Uterus (tissue), 4 donors: ENCODE results near the gene SMIM41. TPM values are rescaled to one million over a fixed set of nuclear protein-coding genes. Genes with fewer than 3 reads are reported as not detected.

Experiments used
- DNase-seq, 2 donors: peaks; one replicate each; pipeline ENCODE4 v3.0.0-alpha.2; 2019 to 2020
- H3K27ac ChIP-seq, 2 donors: fragments of 200-600 bp; sonication (generic); 1 replicate in 1 of 2; 2 replicates in 1 of 2; pipeline ENCODE4 v1.5.1; 2016 to 2018
- H3K27me3 ChIP-seq, 2 donors: fragments of 200-600 bp; sonication (generic); one replicate each; pipeline ENCODE4 v1.5.1; 2018 to 2019; ENCODE audit warnings: control low read depth in 1 of 2
- H3K36me3 ChIP-seq, 2 donors: fragments of 200-600 bp; sonication (generic); one replicate each; pipeline ENCODE4 v1.5.1; 2019; ENCODE audit warnings: control low read depth in 1 of 2
- H3K4me1 ChIP-seq, 2 donors: fragments of 200-600 bp; sonication (generic); one replicate each; pipeline ENCODE4 v1.5.1; 2018 to 2019; ENCODE audit warnings: control low read depth in 1 of 2
- H3K4me3 ChIP-seq, 2 donors: fragments of 200-600 bp; sonication (generic); 1 replicate in 1 of 2; 2 replicates in 1 of 2; pipeline ENCODE4 v1.5.1; 2018 to 2019; ENCODE audit warnings: mild to moderate bottlenecking in 1 of 2
- H3K9me3 ChIP-seq, 2 donors: fragments of 200-600 bp; sonication (generic); one replicate each; pipeline ENCODE4 v1.5.1; 2019; ENCODE audit warnings: control low read depth in 1 of 2
- POLR2A ChIP-seq, 2 donors: fragments of 450-650 bp; IDR thresholded peaks; one replicate each; pipeline ENCODE4 v1.6.1; 2016; ENCODE audit warnings: antibody characterized with exemption in 2 of 2, mild to moderate bottlenecking in 1 of 2, moderate library complexity in 1 of 2
- intact Hi-C: fragments of 100-400 bp; cut with DNase I; formaldehyde crosslinking; loops from one replicate; pipeline ENCODE4 v1.15.1; 2023; ENCODE audit warnings: low total_unique reads
- total RNA-seq, 4 donors: library from RNA; depleted of rRNA in 3 of 4; stranded (reverse); fragments of >200 nt in 3 of 4; gene quantifications; one replicate each; pipeline versions ENCODE4 v1.1.0 to v1.2.4, GENCODE V29; 2014 to 2023
- TF ChIP-seq, protein P1 (sequence below), 4 experiments: fragments of 200-600 bp in 2 of 4; fragments of 450-650 bp in 2 of 4; sonication (generic) in 2 of 4; IDR thresholded peaks; one replicate each; pipeline ENCODE4 v1.5.1; 2016 to 2019; ENCODE audit warnings: antibody characterized with exemption in 4 of 4, mild to moderate bottlenecking in 2 of 4, moderate library complexity in 1 of 4
- donor health status: DM: yes; HTN: yes; CAD: no.

SMIM41 gene
- total RNA-seq, 4 donors from 2014 or later = not detected

DNA sequence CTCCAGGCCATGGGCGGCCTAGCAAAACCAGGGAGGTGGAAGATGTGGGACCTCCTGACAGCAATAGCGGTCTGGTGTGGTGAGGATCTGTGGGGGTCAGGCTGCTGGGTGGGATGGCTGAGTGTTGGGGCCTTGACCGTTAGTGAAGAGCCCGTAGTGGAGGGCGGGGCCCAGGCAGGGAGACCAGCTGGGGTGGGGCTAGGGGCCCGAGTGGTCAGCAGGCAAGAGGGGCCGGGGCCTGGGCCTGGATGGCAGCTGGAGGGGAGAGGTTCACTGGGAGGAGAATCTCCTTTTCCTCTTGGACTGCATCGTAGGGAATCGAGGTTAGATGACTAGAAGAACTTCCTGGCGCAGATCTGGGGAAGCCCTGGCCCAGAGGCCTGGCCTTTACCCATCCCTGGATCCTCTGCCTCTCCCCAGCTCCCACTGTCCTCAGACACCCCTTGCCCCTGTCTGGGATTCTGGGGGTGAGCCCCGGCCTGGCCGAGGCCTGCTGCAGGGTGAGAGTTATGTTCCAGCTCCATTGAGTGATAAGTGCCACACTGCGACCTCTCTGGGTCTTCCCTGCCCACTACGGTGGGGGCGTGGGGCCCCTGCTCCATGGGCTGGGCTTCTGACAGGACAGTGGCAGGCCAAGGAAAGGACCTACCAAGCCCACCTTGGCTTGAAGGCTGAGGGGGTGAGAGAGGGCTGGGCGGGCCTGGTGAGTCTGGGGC is 65.2 kb downstream of the SMIM41 start:
- Histone ChIP-seq H3K9me3 (no peaks in the 10 kb centered on the region), H3K27me3 (no peaks in the 10 kb centered on the region), H3K4me1 (peaks cover 0 to 4% of the 10 kb centered on the region in 2 donors), H3K27ac (no peak overlapping the region), H3K36me3 (no peaks in the 10 kb centered on the region), H3K4me3 (no peak overlapping the region)
- no peak for DNase-seq
- intact Hi-C loops = no loop called here
- TF ChIP-seq POLR2A (IDR thresholded peaks at IDR 0.05) = no peak
- TF ChIP-seq, protein P1, sequence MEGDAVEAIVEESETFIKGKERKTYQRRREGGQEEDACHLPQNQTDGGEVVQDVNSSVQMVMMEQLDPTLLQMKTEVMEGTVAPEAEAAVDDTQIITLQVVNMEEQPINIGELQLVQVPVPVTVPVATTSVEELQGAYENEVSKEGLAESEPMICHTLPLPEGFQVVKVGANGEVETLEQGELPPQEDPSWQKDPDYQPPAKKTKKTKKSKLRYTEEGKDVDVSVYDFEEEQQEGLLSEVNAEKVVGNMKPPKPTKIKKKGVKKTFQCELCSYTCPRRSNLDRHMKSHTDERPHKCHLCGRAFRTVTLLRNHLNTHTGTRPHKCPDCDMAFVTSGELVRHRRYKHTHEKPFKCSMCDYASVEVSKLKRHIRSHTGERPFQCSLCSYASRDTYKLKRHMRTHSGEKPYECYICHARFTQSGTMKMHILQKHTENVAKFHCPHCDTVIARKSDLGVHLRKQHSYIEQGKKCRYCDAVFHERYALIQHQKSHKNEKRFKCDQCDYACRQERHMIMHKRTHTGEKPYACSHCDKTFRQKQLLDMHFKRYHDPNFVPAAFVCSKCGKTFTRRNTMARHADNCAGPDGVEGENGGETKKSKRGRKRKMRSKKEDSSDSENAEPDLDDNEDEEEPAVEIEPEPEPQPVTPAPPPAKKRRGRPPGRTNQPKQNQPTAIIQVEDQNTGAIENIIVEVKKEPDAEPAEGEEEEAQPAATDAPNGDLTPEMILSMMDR (IDR thresholded peaks at IDR 0.05) = no peak

DNA sequence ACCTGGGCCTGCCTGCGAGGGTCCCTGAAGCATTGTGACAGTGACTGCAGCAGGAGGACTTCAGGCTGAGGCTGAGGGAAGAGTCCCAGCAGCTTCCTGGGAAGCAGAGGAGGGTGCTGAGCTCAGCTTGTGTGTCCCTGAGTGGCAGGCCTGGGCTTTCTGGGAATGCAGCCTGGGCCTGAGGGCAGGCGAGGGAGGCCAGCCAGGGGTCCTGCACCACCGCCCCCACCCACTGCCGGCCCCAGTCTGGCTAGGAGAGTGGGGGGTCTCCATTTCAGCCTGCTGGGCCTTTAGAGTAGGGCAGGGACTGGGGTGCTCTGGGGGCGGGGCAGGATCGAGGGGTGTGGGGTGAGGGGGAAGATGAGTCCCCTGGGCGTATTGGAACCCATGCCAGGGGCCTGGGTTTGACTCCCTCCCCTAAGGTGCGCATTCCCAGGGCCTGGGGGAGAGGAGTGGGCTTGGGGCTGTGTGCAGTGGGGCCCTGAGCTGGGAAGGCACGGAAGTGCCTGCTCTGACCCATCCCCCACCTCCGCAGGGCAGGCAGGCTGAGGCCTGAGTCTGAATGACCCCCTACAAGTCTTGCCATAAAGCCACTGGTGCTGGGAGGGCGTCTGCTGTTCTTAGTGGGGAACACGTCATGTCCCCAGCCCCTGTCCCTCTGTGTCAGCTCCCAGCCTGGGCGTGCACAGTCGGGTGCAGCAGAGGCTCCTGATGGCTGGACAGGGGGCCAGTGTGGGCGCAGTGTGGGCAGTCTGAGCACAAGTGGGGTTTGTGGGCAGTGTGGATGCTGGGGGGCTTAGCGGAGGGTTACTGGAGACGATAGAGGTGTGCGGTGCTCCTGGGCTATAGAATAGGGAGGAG is 66.0 kb downstream of the SMIM41 start:
- no peaks in the 10 kb centered on the region for H3K9me3 ChIP-seq
- H3K27me3 ChIP-seq = no peaks in the 10 kb centered on the region
- H3K27ac ChIP-seq = no peak overlapping the region
- DNase-seq = no peak
- no peak overlapping the region for H3K4me3 ChIP-seq
- no peaks in the 10 kb centered on the region for H3K36me3 ChIP-seq
- intact Hi-C loops = no loop called here
- TF ChIP-seq POLR2A (IDR thresholded peaks at IDR 0.05) = no peak
- TF ChIP-seq, protein P1 (IDR thresholded peaks at IDR 0.05) = no peak
- peaks cover 0 to 4% of the 10 kb centered on the region in 2 donors for H3K4me1 ChIP-seq

DNA sequence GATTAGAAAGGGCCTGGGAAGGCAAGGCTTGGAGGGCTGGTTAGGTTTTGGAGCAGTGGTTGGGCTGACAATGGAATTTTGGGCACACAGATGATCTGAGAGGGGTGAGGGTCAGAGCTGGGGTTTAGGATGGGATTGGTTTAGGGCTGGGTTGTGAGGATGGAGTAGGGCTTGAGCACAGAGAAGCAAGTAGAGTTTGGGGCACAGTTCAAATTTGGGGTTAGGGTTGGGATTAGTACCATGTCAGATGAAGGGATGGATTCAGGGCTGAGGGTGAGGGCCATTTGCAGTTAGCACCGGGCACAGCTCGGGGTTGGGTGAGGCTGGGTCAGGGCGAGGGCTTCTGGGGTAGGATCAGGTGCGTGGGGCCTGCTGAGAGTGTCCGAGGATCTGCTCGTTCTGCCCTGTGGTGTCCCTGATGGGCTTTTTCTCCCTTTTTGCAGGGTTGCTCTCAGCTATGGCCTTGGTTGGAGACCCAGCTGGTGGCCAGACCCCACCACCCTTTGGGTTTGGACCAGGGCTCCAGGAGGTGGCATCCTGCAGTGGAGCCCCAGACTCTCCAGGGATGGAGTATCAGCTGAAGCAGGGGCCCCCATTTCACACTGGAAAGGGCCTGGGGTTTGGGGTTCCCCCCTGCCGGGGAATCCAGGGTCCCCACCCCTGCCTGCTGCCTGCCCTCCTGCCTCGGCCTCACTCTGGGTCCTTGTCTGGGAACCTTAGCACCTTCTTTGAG is 66.8 kb downstream of the SMIM41 start:
- TF ChIP-seq POLR2A (IDR thresholded peaks at IDR 0.05) = no peak
- TF ChIP-seq, protein P1 (IDR thresholded peaks at IDR 0.05) = no peak
- no peak for DNase-seq
- no peaks in the 10 kb centered on the region for H3K9me3 ChIP-seq
- H3K4me1 ChIP-seq = peaks cover 0 to 4% of the 10 kb centered on the region in 2 donors
- H3K27me3 ChIP-seq = no peaks in the 10 kb centered on the region
- H3K36me3 ChIP-seq = no peaks in the 10 kb centered on the region
- H3K4me3 ChIP-seq = no peak overlapping the region
- intact Hi-C loops = no loop called here
- peak overlapping the region; percentile 71 to 79 for H3K27ac ChIP-seq

DNA sequence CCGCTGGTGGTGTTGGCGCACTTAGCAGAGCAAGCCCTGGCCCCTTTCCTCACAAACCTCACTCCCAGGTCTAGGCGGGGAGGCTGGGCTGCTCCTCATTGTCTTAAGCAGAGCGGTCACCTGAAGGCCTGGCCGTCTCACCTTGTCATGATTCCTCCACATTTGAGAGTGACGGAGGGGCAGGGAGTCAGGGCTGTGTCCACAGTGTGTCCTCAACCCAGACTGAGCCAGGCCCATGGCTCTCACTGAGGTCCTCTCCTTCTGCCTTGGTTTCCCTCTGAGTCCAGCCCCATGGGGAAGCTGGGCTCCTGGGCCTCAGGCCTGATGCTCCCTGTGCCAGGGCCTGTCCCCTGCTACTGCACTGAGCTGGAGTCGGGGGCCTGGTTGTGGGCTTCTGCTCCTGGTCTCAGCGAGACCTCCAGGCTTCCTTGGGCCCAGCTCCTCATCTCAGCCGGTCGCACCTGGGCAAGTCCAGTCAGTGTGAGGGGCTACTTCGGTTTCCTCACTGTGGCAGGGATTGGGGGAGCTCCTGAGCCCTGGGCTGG is 67.4 kb downstream of the SMIM41 start:
- no peak overlapping the region for H3K4me3 ChIP-seq
- intact Hi-C loops = no loop called here
- no peaks in the 10 kb centered on the region for H3K9me3 ChIP-seq
- TF ChIP-seq, protein P1 (IDR thresholded peaks at IDR 0.05) = no peak
- TF ChIP-seq POLR2A (IDR thresholded peaks at IDR 0.05) = no peak
- H3K27me3 ChIP-seq = no peaks in the 10 kb centered on the region
- no peaks in the 10 kb centered on the region for H3K36me3 ChIP-seq
- H3K27ac ChIP-seq = peak overlapping the region; percentile 71 to 79
- DNase-seq = no peak
- H3K4me1 ChIP-seq = peaks cover 0 to 4% of the 10 kb centered on the region in 2 donors
